ENCODE data around the gene DCD. TPM values are rescaled to one million over a fixed set of nuclear protein-coding genes. Genes with fewer than 3 reads are reported as not detected.

DCD gene
- total RNA-seq, 1 experiment from 2014 or later: not detected

GRCh38 chr12:54612225-54612750 is 35.9 kb downstream of the DCD start:
- Mint-ChIP-seq H3K9me3 (no peaks in the 10 kb centered on the region; a peak in 1 of 5 replicates), H3K36me3 (ENCODE audit: insufficient read depth in 1 of 3, low read depth in 3 of 3) (no peaks in the 10 kb centered on the region), H3K4me3 (no peak overlapping the region), H3K27me3 (ENCODE audit: low read depth) (peaks cover 100% of the 10 kb centered on the region), H3K4me1 (no peaks in the 10 kb centered on the region), H3K27ac (no peak overlapping the region)
- Histone ChIP-seq H4K5ac (ENCODE audit: insufficient read length, low read depth, low read length) (no peak overlapping the region), H3K79me1 (ENCODE audit: insufficient read depth, low read depth, low read length, poor library complexity, severe bottlenecking) (no peaks in the 10 kb centered on the region), H2BK5ac (ENCODE audit: insufficient read length, low read length) (no peak overlapping the region), H3K23ac (ENCODE audit: insufficient read length, low read depth, low read length) (no peak overlapping the region), H3K23me2 (ENCODE audit: insufficient read length, low read depth, low read length, poor library complexity, severe bottlenecking) (no peaks in the 10 kb centered on the region), H3K56ac (ENCODE audit: insufficient read length, low read depth, low read length) (no peak overlapping the region), H3K27ac (ENCODE audit: insufficient read length, low read depth, low read length) (no peak overlapping the region), H3K18ac (ENCODE audit: insufficient read length, low read depth, low read length) (no peak overlapping the region), H2BK20ac (ENCODE audit: low read depth, low read length, poor library complexity, severe bottlenecking) (no peak overlapping the region), H2BK15ac (ENCODE audit: low read depth, low read length) (no peak overlapping the region), H4K91ac (ENCODE audit: insufficient read length, low read depth, low read length) (no peak overlapping the region), H2AK5ac (ENCODE audit: insufficient read length, low read length) (no peak overlapping the region), H3K9ac (ENCODE audit: extremely low read depth, insufficient read length, low read length) (no peak overlapping the region), H3K4me2 (ENCODE audit: insufficient read depth, insufficient read length, low read length) (no peak overlapping the region), H4K8ac (replicated peaks; ENCODE audit: insufficient read length, low read depth, low read length) (no peak overlapping the region), H4K20me1 (ENCODE audit: control insufficient read depth, insufficient read depth, insufficient read length) (no peaks in the 10 kb centered on the region), H3K27me3 (ENCODE audit: insufficient read depth, low read length) (peaks cover 27% of the 10 kb centered on the region; the same call in 1 of the 2 replicates), H3T11ph (ENCODE audit: low read length) (no peak overlapping the region), H3K4ac (ENCODE audit: low read depth, low read length) (no peak overlapping the region), H3K9me3 (ENCODE audit: control insufficient read depth, low read depth, low read length) (no peaks in the 10 kb centered on the region), H2BK120ac (ENCODE audit: low read depth, low read length, poor library complexity, severe bottlenecking) (no peak overlapping the region), H2BK12ac (ENCODE audit: insufficient read length, low read depth, low read length) (no peak overlapping the region), H3K4me1 (ENCODE audit: insufficient read depth, low read length) (no peaks in the 10 kb centered on the region), H3K14ac (ENCODE audit: insufficient read depth, low read length) (no peak overlapping the region), H3K79me2 (ENCODE audit: insufficient read depth, low read length) (no peaks in the 10 kb centered on the region), H2AFZ (ENCODE audit: low read length) (no peak overlapping the region)
- peak; percentile 3 for DNase-seq
- TF ChIP-seq CTCF (conservative IDR thresholded peaks at IDR 0.05): no peak
- no CpG with 5 or more reads among the region's 1 CpG for WGBS (ENCODE audit: extremely low coverage, insufficient read length, low lambda C conversion rate)
